AG09309 (cell line): ENCODE measurements around the gene COX6A1.

Experiments used
- DNase-seq: peaks from one replicate; pipeline ENCODE4 v3.0.0-alpha.2; 2010; ENCODE audit warnings: low read depth
- H3K4me3 ChIP-seq: 2 replicates; pipeline ENCODE4 v1.5.1; 2011; ENCODE audit warnings: mild to moderate bottlenecking, low read depth, low read length, moderate library complexity; ENCODE audit not compliant: control insufficient read depth
- TF ChIP-seq, protein P1 (sequence below): IDR thresholded peaks from 2 replicates; pipeline ENCODE4 v1.5.1; 2011; ENCODE audit warnings: mild to moderate bottlenecking, low read depth, low read length, inconsistent platforms; ENCODE audit not compliant: insufficient read depth, control insufficient read depth; ENCODE audit errors: missing control alignments

COX6A1 gene

DNA sequence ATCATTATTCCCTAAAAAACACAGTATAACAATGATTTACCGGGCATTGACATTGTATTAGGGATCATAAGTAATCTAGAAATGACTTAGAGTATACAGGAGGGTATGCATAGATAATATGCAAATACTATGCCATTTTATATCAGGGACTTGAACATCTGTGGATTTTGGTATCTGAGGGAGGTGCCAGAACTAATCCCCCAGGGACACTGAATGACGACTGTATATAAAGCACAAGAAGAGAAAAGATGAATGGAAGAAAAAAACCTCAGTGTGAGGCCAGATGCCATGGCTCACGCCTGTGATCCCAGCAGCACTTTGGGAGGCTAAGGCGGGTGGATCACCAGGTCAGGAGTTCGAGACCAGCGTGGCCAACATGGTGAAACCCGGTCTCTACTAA is 25.5 kb upstream of the COX6A1 start:
- no peak for DNase-seq
- TF ChIP-seq, protein P1, sequence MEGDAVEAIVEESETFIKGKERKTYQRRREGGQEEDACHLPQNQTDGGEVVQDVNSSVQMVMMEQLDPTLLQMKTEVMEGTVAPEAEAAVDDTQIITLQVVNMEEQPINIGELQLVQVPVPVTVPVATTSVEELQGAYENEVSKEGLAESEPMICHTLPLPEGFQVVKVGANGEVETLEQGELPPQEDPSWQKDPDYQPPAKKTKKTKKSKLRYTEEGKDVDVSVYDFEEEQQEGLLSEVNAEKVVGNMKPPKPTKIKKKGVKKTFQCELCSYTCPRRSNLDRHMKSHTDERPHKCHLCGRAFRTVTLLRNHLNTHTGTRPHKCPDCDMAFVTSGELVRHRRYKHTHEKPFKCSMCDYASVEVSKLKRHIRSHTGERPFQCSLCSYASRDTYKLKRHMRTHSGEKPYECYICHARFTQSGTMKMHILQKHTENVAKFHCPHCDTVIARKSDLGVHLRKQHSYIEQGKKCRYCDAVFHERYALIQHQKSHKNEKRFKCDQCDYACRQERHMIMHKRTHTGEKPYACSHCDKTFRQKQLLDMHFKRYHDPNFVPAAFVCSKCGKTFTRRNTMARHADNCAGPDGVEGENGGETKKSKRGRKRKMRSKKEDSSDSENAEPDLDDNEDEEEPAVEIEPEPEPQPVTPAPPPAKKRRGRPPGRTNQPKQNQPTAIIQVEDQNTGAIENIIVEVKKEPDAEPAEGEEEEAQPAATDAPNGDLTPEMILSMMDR = no peak
- no peak overlapping the region for H3K4me3 ChIP-seq

GRCh38 chr12:120413901-120414695 is 23.8 kb upstream of the COX6A1 start:
- H3K4me3 ChIP-seq = no peak overlapping the region
- TF ChIP-seq, protein P1 = no peak
- DNase-seq = no peak

GRCh38 chr12:120416490-120417216 is 21.3 kb upstream of the COX6A1 start:
- H3K4me3 ChIP-seq = no peak overlapping the region
- DNase-seq = no peak
- TF ChIP-seq, protein P1 = no peak

DNA sequence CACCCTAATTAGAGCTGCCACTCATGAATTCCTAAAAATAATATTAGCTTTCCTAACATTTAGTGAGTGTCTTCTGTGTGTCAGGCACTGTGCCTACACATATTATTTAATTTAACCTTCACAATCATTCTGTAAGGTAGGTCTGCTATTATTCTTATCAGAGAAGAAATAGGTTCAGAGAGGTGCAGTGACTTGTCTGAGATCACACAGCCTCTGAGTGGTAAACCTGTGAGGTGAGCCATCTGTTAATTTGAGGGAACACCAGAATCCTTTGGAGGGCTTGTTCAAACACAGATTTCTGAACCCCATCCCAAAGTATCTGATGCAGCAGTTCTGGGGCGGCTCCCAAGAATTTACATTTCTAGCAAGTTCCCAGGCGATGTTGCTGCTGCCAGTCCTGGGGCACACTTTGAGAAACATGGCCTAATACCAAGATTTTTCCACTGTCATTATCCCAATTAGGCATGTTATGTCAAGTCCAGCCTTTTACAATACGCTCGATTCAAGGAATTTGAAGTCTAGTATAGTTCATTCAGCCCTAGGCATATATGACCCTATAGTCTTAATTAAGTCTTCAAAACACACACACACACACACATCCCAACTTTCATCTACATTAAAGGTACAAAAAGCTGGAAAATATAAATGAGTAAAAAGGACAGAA is 19.9 kb upstream of the COX6A1 start:
- TF ChIP-seq, protein P1 = no peak
- no peak overlapping the region for H3K4me3 ChIP-seq
- no peak for DNase-seq

- TF ChIP-seq, protein P1 = no peak
- H3K4me3 ChIP-seq = no peak overlapping the region
- no peak for DNase-seq
These were observed 16.2 kb upstream of the COX6A1 start for GRCh38 chr12:120421701-120422100.

- no peak for DNase-seq
- no peak overlapping the region for H3K4me3 ChIP-seq
- TF ChIP-seq, protein P1 = no peak
These were observed 14.9 kb upstream of the COX6A1 start for GRCh38 chr12:120422892-120423456.
